CD4-positive, alpha-beta T cell treated with Interleukin-10 for 1 hour (primary cell): ENCODE data around the gene TAF1D.
A peak's percentile ranks its signal among the peaks of the same experiment; 100 is the strongest.

Source experiments
- DNase-seq: peaks from one replicate; pipeline ENCODE4 v3.0.0-alpha.2; 2020

Gene TAF1D

DNA sequence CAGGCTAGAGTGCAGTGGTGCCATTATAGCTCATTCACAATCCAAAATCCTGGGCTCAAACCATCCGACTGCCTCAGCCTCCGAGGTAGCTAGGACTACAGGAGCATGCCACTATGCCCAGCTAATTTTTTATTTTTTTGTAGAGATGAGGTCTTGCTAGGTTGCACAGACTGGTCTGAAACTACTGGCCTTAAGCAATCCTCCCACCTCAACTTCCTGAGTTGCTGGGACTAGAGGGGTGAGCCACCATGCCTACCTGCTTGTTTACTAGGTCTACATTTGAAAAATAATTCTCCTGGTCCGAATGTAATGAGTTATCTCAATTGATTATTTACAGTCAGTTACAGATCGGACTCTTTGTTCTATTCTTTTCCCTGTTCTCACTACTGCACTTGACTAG lies 22.0 kb downstream of the TAF1D start:
- no peak for DNase-seq

DNA sequence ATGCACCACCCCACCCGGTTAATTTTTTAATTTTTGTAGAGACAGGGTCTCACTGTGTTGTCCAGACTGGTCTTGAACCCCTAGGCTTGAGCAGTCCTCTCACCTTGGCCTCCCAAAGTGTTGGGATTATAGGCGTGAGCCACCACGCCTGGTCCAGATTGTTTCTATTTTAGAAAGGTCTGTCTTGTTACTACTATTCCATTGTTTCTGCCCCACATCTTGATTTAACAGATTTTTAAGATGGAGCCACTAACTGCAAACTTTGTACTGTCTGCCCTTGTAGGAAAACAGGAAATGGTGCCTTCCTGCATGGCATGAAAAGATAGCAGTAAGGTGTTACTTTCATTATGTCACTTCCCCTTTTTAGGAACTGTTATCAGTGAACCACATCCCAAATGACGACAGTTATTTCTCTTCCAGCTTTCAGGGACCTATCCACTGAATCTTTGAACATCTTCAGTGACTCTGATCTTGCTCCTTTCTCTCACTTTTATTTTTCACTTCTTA lies 23.2 kb downstream of the TAF1D start:
- DNase-seq, result peak; percentile 44

DNA sequence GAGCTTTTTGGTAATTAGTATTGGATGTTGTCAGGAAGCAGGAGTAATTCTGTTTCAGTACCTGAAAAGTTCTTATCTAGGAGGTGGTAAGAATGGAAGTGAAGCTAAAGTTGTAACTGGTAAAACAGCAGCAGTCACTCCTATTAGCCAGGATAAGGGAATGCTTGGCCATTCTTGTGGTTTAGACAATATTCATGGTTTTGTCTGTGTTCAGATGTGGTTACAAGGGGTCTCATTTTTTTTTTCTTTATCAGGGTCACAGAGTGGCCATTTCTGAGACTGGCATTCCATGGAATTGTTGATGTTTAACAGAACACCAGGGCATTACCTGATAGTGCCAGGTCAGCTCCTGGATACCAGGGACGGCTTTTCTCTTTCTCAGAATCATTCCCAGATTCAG lies 23.8 kb downstream of the TAF1D start:
- DNase-seq, result no peak

DNA sequence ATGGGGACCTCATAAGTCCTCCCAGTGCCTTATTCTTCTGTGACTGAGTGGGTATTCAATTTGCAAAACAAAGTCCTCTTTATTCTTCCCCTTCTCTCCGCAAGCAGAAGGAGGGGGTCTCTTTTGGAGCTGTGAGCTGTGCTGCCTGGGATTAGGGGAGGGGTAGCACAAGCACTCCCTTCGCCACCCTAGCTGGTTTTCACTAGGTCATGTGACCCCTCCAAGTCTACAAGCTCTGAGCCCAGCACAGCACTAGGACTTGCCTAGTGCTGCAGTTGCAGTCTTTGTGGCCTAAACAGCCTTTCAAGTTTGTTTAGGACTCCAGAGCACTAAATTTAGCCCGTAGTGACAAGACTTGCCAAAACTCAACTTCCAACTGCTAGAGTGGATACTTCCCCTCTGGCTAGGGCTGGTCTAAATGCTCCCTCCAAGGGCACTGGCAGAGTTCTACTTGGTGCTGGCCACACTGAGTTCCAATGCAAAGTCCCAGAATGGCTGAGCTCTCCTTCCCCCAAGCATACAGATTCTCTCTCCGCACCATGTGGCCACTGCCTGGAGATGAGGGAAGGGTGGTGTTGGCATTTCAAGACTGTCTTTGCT lies 25.4 kb downstream of the TAF1D start:
- DNase-seq, result no peak

GRCh38 chr11:93712678-93713077 lies 28.6 kb downstream of the TAF1D start:
- no peak for DNase-seq

DNA sequence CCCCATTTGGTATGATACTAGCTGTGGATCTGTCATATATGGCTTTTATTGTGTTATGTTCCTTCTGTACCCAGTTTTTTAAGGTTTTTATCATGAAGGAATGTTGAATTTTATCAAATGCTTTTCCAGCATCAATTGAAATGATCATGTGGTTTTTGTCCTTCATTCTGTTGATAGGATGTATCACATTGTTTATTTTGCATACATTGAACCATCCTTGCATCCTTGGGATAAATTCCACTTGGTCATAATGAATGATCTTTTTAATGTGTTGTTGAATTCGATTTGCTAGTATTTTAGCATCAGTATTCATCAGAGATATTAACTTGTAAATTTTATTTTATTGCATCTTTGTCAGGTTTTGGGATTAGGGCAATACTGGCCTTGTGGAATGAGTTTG lies 31.1 kb downstream of the TAF1D start:
- no peak for DNase-seq

DNA sequence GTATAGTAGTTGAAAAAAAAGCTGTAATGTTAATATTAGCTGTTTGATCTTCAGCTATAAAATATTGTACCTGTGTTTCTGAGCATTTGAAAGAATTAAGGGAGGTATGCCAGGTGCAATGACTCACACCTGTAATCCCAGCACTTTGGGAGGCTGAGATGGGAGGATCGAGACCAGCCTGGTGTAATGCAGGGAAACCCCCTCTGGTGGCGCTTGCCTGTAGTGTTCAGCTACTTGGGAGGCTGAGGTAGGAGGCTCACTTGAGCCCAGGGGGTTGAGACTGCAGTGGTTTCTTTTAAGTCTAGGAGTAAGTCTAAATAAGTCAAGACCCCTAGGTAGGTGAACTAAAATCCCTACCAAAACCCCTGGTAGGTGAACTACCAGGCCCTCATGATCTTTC lies 37.1 kb downstream of the TAF1D start:
- no peak for DNase-seq

- DNase-seq, result no peak
Observed at GRCh38 chr11:93700830-93701229, 40.5 kb downstream of the TAF1D start.

DNA sequence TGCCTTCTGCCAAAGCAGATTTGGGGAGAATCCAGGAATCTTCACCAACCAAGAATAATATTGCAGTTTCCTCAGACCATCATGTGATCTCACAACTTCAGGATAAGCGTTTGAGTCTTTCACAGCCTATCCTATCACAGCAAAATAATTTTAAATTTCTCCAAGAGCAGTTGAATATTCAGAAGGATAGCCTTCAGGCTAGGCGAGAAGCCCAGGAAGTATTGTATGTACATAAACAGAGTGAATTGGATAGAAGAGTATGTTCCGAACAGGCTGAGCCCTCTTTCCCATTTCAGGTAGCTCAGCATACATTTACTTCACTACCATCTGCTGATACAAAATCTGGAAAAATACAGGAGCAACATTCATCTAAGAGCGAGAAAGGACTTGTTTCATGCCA lies 43.7 kb downstream of the TAF1D start:
- DNase-seq, result no peak

GRCh38 chr11:93694557-93694956 lies 46.7 kb downstream of the TAF1D start:
- DNase-seq, result no peak

DNA sequence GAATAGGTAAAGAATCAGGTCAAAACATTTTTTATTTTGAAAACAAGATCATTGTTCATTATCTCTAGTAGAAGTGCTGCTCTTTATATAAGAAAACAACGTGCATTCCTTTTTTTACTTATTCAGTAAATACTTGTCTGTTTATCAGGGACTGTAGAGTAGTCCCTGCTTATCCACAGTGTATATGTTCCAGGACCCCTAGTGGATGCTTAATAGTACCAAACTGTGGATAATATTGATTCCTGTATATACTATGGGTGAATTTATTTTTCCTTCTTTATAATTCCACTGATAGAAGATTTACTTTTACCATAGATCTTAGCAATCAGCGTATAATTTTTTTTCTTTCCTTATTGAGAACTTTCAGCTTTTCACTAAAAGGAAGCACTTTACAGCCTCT lies 47.2 kb downstream of the TAF1D start:
- no peak for DNase-seq

- no peak for DNase-seq
Observed at GRCh38 chr11:93689240-93689639, 52.1 kb downstream of the TAF1D start.

- DNase-seq, result no peak
Observed at GRCh38 chr11:93686812-93687211, 54.5 kb downstream of the TAF1D start.

DNA sequence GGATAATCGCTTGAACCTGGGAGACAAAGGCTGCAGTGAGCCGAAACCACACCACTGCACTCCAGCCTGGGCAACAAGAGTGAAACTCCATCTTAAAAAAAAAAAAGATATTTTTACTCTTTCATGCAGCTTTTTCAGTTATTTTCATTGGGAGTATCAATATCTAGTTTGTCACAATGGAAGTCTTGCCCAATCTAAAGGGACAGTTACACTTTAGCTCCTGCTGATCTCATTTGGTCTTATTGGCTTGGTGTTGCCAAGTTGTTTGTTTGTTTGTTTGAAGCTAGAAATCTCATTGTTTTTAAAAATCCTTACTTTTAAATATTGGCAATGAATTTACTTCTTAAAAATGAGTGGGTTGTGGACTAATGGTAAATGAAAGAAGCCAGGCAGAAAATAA lies 55.1 kb downstream of the TAF1D start:
- DNase-seq, result no peak
